HG03159 (cell line): ENCODE measurements around the gene CD200R1.
"Not testable (repeated sequence)": the region's sequence is repeated elsewhere in the genome, so short reads cannot be mapped to it uniquely, and the experiment has no call there.

ENCODE experiments used
- ATAC-seq: cut with Tn5 transposase; IDR thresholded peaks from one replicate; pipeline ENCODE4 v1.9.1; 2021; ENCODE audit warnings: mild to moderate bottlenecking, moderate library complexity; ENCODE audit not compliant: unreplicated experiment

The CD200R1 gene

GRCh38 chr3:112976001-112976400 lies 1.1 kb upstream of the CD200R1 start:
- ATAC-seq: no peak

- ATAC-seq: no peak
Observed at GRCh38 chr3:112974178-112974517, 755 bp downstream of the CD200R1 start.

- peak; percentile 88 for ATAC-seq
Observed at GRCh38 chr3:112973325-112974177, 1.4 kb downstream of the CD200R1 start.

- ATAC-seq: no peak
Observed at GRCh38 chr3:112972158-112972557, 2.7 kb downstream of the CD200R1 start.

GRCh38 chr3:112967828-112968227 lies 7.1 kb downstream of the CD200R1 start:
- no peak for ATAC-seq

GRCh38 chr3:112967425-112967824 lies 7.5 kb downstream of the CD200R1 start:
- ATAC-seq: no peak

GRCh38 chr3:112966633-112967032 lies 8.3 kb downstream of the CD200R1 start:
- no peak for ATAC-seq

GRCh38 chr3:112965656-112966055 lies 9.2 kb downstream of the CD200R1 start:
- no peak for ATAC-seq

GRCh38 chr3:112963683-112964082 lies 11.2 kb downstream of the CD200R1 start:
- no peak for ATAC-seq

GRCh38 chr3:112958811-112959560 lies 15.9 kb downstream of the CD200R1 start:
- no peak for ATAC-seq

GRCh38 chr3:112956351-112956750 lies 18.6 kb downstream of the CD200R1 start:
- no peak for ATAC-seq

- no peak for ATAC-seq
Observed at GRCh38 chr3:112948346-112948838, 26.5 kb downstream of the CD200R1 start.

GRCh38 chr3:112931736-112932521 lies 43.0 kb downstream of the CD200R1 start:
- ATAC-seq: no peak

GRCh38 chr3:112930771-112931170 lies 44.1 kb downstream of the CD200R1 start:
- no peak for ATAC-seq

GRCh38 chr3:112925969-112926368 lies 48.9 kb downstream of the CD200R1 start:
- no peak for ATAC-seq

GRCh38 chr3:112925560-112925959 lies 49.3 kb downstream of the CD200R1 start:
- no peak for ATAC-seq

GRCh38 chr3:112919541-112919940 lies 55.4 kb downstream of the CD200R1 start:
- not testable (repeated sequence) for ATAC-seq

- peak; percentile 98 for ATAC-seq
Observed at GRCh38 chr3:112908252-112908651, 66.7 kb downstream of the CD200R1 start.

GRCh38 chr3:112904786-112905185 lies 70.1 kb downstream of the CD200R1 start:
- ATAC-seq: no peak

GRCh38 chr3:112900113-112900512 lies 74.8 kb downstream of the CD200R1 start:
- no peak for ATAC-seq

- no peak for ATAC-seq
Observed at GRCh38 chr3:112897791-112898190, 77.1 kb downstream of the CD200R1 start.
